ENCODE measurements around the gene TSC22D3.
"Not testable (repeated sequence)": the region's sequence is repeated elsewhere in the genome, so short reads cannot be mapped to it uniquely, and the experiment has no call there.

TSC22D3 gene

DNA sequence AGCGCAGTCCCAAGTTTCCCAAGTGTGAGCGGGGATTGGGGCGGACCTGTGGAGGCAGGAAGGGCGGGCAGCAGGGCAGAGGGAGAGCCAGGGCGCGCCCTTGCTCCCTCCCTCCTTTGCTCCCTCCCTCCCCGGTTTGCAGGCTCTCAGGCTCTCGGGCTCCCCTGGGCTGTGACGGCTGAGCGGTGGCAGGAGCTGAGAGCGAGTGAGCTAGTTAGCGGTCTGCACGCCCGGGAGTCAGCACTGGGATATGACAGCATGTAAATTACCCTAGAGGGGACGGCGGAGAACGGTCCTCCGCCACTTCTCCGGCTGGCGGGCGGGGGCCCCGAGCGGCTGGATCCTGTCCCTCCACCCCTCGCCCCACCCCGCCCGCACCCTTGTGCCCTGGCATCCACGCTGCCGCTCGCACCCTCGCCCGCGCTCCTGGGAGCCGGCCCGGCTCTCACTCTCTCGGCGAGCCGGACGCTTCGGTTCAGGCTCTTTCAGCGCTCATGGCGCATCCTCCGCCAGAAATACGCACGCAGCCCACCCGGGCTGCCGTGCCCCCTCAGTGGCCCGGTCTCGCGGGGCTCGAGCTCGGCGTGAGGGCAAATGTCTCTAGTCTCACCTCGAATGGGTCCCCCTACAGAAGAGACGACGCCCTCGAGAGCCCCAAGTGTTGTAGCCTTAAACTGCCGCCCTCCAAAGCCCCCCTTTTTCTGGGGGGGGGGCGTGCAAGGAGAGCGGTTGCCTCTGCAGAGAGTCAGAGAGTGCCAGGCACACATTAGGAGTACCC, at the start of gene TSC22D3:
Gene TSC22D3 (minus strand): TSS at position 54 of the 778 bp plus-strand sequence. CDS start 368 bp downstream, outside the sequence.
- DNase-seq = peak; percentile 60

DNA sequence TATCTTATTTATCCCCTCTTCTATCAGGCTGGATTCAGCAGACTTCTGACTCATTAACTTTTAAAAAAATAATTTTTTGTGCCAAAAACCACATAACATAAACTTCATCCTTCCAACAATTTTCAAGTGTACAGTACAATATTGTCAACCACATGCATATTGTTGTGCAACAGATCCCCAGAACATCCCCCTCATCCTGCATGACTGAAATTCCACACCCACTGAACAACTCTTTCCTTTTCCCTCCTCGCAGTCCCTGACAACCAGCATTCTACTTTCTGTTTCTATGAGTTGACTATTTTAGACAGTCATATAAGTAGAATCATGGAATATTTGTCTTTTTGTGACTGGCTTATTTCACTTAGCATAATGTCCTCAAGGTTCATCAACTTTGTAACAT, 47.9 kb upstream of the TSC22D3 start:
- no peak for DNase-seq

DNA sequence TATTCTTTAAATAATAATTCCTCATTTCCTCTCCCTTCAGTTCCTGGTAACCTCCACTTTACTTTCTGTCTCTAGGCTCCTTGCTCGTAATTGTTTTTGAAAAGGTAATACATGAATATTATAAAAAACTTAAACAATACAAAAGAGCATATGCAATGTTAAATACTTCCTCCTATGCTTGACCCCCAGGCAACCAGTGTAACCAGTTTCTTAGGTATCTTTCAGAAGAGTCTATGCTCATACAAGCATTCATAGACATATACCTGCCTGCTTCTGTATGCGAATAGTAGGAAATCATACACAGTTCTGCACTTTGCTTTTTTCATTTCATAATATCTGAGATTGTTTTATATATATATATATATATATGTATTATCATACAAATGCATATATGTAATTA, 47.5 kb upstream of the TSC22D3 start:
- no peak for DNase-seq

DNA sequence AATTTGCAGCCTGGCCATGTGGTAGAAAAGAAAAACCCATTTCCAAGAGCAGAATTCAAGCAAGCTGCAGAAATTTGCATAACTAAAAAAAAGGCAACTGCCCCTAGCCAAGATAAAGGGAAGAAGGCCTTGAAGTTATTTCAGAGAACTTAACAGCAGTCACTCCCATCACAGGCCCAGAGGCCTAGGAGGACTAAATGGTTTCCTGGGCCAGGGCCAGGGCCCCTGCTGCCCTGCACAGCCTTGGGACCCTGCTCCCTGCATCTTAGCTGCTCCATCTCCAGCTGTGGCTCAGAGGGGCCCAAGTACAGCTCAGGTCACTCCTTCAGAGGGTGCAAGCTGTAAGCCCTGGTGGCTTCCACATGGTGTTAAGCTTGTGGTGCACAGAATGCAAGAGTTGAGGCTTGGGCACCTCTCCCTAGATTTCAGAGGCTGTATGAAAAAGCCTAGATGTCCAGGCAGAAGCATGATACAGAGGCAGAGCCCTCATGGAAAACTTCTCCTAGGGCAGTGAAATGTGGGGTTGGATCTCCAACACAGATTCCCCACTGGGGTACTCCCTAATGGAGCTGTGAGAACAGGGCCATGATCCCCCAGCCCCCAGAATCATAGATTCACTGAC, 43.4 kb upstream of the TSC22D3 start:
- no peak for DNase-seq

DNA sequence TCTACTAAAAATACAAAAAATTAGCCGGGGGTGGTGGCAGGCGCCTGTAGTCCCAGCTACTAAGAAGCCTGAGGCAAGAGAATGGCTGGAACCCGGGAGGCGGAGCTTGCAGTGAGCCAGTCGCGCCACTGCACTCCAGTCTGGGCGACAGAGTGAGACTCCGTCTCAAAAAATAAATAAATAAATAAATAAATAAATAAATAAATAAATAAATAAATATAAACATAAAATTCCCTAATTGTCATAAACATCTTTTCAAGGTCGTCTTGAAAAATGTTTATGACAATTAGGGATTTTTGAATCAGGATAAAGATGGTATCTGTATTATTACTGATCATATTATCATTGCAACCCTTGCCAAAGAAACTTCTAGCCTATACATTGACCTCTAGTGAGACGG, 34.5 kb upstream of the TSC22D3 start:
- DNase-seq = not testable (repeated sequence)

DNA sequence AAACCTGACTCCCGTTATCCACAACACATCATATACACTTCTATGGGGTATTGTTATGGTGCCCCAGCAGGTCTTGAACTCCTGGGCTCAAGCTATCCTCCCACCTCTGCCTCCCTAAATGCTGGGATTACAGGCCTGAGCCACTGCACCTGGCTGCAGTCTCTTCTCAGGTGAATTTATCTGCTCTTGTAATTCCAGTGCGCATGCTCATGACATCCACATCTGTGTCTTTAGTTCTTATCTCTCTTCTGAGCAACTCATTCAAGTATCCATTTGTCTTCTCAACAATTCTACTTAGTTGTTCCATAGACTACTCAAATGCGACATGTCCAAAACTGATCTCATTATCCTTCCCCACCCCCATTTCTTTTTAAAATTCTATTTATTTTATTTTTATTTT, 29.6 kb upstream of the TSC22D3 start:
- DNase-seq = no peak

DNA sequence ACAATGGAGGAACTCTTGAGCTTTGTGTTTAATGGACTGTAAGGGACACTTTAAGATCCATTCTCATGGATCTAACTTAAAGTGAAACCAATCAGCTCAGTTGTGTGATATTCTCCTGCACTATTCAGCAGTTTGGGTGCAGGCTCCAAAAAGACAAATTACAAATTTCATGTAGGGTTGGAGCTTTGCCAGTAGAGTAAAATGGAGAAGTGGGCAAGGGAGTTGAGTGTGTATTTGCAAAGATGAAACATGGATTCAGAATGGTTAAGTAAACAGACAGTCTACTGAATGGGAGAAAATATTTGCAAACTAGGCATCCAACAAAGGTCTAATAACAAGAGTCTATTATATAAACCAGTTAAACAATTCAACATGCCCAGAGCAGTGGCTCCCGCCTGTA, 28.8 kb upstream of the TSC22D3 start:
- no peak for DNase-seq

DNA sequence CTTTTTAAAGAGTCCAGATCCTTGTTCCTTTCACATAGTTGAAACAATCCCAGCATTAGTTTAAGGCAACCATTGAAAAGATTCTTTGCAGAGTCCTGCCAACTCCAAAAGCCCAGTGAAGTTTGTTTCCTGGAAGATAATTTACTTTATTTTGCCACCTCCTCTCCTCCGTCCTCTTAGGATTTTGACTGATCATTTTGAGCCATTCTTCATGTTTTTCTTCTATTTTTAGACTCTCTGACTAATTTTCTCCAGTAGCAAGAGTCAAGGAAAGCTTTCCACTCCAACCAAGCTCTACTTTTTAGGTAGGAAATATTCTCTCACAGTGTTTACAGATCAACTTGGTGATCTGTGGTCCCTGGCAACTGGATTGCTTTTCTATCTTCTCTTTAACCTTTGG, 12.2 kb upstream of the TSC22D3 start:
- no peak for DNase-seq

DNA sequence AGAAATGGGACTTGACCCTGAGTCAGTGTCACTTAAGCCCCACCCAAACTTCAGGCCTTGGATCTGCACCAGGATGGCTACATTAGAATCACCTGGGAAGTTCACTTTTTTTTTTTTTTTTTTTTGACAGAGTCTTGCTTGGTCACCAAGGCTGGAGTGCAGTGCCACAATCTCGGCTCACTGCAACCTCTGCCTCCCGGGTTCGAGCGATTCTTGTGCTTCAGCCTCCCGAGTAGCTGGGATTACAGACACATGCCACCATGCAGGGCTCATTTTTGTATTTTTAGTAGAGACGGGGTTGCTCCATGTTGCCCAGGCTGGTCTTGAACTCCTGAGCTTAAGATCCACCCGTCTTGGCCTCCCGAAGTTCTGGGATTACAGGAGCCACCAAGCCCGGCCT, 4.9 kb upstream of the TSC22D3 start:
- DNase-seq = no peak

DNA sequence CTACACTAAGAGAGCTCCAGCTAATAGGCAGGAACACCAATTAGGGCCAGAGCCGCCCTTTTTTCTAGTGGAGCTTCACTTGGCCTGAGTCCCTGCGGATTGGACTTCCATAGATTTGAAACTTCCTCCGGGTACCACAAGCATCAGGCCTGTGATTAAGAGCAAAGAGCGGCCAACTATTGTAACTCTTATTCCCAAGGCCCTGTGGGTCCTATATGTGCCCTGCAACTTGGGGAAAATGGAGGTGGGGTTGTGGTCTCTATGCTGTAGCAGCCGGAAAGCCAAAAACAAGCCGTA, 1.9 kb upstream of the TSC22D3 start, which contains the start of gene NCBP2L:
Gene NCBP2L (plus strand): TSS at position 198 of the 297 bp plus-strand sequence. CDS start 16,488 bp downstream, outside the sequence.
- DNase-seq = no peak

DNA sequence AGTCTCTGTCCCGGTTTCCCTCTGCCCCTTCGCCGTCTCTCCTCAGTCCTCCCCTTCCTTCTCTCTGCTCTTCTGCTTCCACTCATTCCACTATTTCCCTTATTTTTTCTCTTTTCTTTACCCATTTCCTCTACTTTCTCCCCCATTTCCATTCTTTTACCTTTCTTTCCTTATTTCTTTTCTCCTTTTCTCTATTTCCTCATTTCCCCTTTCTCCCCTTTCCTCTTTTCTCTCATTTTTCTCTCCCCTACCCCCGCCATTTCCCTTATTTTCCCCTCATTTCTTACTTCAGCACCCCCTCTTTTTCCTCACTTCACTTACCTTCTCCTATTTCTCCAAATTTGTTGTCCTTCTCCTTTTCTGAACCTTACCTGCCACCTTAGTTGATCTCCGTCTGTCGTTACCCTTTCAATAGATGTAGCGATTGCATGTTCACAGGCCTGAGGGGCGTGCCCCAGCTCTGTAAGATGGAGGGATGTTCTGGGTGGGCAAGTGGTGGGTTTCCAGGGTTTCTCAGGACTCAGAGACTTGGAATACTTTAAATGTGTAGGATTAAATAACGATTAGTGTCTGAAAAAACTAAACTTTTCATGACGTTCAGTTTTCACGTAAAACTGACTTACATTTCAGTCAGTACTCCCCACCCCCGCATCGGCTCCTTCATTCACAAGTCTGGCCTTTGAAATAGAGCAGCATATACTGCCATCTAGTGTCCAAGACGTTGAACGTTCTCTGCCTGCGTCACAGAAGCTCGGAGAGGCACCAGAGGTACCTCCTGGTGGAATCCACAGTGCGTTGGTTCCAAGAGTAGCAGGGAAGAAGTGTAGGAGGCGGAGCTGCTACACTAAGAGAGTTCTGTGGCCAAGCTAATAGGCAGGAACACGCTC, 1.3 kb upstream of the TSC22D3 start:
- peak; percentile 81 for DNase-seq

DNA sequence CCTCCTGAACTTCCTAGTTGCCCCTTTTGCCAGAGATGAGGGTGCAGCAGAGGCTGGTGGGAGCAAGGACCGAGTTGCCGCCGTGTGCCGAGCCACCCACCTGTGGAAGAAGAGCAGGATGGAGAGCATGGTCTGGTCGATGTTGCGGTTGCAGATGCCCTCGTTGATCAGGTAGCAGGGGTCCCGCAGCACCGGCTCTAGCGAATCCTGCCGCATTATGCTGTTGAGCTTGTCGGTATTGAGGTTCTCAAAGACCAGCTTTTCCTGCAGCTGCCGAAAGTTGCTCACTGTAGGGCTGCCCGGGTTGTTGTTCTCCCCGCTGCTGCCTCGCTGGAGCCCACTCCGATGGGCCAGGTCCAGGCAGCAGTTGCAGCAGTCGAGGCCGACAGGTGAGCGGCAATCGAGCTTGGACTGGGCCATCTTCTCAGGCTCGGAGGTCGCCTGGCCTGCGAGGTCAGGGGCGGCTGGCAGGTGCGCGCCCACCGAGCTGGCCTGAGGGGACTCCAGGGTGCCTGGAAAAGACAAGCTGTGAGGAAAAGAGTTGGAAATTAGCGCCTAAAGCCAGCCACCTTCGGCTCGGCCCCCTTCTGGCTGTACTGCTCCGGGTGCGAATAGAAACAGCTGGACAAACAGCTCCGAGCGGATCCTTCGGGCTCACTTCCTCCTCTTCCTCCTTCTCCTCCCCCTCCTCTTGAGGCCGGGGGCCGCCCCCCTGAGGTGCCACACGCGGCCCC, 420 bp downstream of the TSC22D3 start:
- no peak for DNase-seq

DNA sequence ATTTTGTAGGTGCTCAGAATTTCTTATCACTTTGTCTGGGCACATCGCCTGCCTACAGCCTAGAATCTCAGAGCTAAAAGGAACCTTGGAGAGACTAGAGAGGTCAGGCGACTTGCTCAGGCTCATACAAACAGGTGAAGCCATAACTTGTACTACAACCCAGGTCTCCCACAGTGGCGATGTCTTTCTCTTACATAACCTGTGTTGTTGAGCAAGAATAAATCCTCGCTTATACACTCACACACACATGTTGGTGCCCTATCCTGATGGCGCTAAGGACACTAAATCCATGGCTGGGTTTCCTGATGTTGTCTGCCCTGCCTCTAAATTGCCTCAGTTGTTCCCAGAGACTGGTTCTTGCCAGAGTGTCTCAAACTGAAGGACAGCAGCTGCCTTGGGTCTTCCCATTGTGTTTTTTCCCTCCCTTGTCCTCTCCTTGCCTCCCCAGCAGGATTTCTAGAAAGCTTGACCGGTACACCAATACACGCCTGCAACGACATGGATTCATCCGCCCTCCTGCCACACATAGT, 1.6 kb downstream of the TSC22D3 start:
- DNase-seq = no peak

DNA sequence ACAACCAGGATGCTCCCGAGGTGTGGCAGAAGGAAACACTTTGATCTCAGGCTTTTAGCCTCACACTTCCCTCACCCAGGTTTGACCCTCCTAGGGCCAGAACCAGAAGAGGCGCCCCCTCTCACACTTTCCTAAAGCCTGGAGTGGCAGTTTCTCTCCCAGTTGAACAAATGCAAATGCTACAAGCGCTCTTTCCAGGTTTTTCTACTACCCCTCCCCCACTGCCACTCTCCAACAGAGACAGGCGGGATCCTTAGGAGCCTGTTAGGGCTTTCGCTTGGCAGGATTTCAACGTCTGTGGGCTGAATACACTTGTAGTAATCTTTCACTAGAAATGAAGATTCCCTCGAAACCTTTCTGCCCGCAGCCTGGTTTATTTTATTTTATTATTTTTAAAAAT, 2.4 kb downstream of the TSC22D3 start:
- DNase-seq = no peak

DNA sequence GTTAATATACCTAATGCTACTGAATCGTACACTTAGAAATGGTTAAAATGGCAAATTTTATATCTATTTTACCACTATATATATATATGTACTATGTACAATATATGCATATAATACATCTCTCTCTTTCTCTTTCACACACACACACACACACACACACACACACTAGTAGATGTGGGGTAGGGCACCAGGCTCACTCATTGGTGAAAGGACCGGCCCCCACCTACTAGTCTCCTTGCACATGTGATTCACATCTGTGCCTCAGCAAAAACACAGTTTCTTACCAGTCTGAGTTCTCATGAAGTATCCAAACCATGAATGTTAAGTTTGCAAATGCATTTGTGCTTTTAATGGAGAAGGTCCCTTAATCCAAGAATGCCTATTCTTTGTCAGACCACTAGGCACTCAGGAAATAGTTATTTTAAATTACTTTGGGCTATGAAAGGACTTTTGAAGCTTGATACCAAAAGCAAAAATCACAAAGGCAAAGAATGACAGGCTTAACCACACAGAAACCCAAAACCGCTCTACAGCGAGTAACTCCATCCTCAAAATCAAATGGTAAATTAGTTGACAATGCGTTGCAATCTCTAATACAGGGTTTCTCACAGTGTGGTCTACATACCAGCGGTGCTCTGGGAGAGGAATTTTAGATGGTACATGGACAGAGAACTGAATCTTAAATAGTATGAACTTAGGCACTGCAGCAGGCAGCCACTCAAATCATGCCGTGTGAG, 5.8 kb downstream of the TSC22D3 start:
- DNase-seq = no peak

DNA sequence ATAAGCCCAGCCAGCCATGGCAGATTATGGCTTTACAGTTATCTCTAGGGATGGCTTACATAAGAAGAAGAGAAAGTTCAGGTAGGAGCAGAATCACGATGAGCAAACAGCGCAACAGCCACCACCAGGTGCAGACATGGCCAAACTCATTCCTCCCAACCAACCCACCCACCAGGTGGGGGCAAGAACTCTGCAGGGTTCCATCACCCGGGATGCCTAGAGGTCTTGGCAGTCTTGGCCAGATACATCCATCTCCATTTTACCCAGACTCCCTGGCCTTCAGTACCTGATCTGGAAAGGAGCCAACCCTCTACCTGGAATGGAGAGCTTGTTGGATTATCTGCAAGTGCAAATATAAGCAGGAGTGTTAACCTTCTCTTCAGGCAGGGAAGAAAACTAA, 7.5 kb downstream of the TSC22D3 start:
- DNase-seq = no peak

DNA sequence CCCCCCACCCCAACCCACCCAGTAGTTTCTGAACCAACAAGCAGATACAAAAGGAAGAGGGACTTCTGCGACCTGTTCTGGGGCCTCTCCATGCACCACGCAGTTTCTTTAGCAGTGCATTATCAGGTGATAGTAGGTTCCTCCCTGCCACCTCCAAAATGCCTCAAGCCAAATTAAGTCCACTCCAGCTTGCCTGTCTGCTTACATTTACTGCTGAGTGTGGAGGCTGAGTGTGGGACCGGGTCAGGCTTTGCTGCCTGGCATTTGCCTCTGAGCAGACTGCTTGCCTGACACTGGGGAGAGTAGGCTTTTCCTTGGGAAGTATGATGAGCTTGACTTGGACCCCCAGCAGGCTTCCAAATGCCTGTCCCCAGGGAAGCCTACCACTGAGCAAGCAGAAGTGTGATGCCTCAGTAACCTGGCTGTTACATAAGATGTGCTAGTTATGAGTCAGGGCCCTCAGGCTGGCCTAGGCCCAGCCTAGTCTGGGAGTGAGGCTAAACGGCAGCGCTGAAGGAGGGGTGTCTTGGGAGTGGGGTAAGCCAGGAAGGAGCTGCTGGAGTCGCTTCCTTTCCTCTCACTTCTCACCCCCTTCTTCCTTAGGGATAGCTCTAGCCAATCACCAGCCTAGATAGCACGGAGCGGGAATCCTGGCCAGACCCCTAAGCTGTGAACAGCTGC, 9.0 kb downstream of the TSC22D3 start:
- DNase-seq = no peak

DNA sequence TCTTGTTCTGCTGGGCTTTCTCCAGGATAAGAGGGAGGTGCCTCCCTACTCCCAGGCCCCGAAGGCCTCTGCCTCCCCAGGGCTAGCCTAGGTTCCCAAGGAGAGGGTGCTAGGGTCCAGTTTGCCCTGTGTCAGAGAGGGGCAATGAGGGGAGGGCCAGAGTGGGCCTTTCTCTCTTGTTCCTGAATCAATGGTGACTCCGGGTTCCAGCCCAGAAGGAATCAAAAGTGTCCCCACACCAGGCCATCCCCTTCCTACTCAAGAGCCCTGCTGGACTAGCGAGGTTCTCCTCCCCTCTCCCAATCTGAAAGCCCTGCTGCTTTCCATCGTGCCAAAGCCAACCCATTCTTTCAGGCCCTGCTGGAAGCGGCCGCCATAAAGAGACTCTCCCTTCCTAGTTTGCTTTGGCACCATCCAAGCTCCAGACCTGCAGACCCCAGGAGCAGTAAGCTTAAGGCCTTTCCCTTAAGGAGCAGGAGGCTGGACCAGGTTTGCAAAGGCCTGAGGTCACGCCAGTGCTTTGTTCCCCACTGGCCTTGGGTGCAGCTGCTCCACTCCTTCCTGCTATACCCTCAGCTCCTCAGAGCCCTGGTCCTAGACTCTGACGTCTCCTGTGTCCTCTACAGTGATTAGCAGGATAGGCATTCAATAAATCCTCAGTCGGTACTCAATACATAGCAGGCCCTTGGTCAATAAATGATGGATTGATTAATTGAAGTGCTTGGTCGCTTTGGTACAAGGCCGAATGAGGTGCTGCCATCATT, 10.6 kb downstream of the TSC22D3 start:
- no peak for DNase-seq

DNA sequence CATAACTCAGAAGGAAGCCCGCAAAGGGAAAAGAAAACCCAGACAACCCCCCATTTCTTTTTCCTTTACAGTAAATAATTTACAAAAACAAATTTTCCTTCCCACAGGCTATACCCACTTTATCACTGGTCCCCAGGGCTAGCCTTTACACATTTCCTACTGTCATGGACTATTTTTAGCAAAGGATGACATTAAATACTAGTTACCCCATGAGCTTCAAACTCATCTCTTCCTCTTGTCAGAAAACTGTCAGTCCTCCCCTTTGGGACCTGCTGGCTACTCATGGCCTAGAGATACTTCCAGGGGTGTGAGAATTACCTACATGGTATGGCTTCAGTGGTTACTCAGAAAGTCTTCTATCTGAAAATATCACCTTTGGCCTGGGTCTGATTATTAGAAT, 11.9 kb downstream of the TSC22D3 start:
- DNase-seq = no peak

DNA sequence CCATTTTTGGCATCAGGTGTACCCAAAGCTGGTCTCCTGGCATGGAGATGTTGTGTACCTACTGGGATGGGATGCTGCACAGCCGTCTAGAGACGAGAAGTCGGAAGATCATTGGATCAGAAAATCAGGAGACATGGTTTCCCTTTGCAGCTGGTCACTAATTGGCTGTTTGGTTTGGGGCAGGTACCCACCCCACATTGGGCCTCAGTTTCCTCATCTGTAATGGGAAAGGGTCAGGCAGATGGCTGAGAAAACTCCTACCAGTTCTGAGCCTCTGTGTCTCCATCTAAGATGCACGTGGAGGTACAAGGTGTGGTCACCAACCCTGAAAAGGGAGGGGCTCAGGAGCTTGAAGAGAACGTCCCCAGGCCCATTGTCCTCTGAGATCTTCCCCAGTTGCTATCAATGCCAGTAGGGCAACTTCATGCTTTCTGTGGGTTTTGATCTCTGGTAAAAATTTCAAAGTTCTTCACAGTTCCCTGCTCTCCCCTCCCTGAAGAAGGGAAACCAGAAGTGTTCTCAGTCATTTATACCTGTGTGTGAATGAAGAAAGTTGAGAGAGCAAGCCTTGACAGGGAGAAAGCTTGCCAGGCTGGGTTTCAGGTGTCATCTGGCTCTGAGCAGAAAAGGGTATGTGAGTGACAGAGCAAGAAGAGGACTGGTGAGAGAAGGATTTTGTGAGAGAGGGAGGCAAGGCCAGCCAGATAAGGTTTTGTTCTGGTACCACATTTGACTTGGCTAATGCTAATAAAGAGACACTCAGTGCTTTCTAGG, 15.1 kb downstream of the TSC22D3 start:
- DNase-seq = no peak
